Neuronal stem cell (in vitro differentiated cells): ENCODE data around the gene MAD1L1.

Experiments used
- DNase-seq: peaks from one replicate; pipeline ENCODE4 v3.0.0-alpha.2; 2013; ENCODE audit warnings: low spot score
- H2AFZ ChIP-seq: one replicate; pipeline ENCODE4 v1.6.1; 2013; ENCODE audit warnings: mild to moderate bottlenecking, low read length, inconsistent platforms
- H2AK5ac ChIP-seq: 2 replicates; pipeline ENCODE4 v1.6.1; 2013; ENCODE audit warnings: low read depth, mild to moderate bottlenecking, inconsistent platforms, low read length, moderate library complexity, mixed read lengths
- H2BK120ac ChIP-seq: 2 replicates; pipeline ENCODE4 v1.6.1; 2013; ENCODE audit warnings: low read depth, mild to moderate bottlenecking, inconsistent platforms, low read length, moderate library complexity, mixed read lengths
- H2BK12ac ChIP-seq: one replicate; pipeline ENCODE4 v1.6.1; 2013; ENCODE audit warnings: low read length, inconsistent platforms
- H2BK15ac ChIP-seq: 2 replicates; pipeline ENCODE4 v1.6.1; 2013; ENCODE audit warnings: mild to moderate bottlenecking, low read length, inconsistent platforms, mixed read lengths
- H2BK5ac ChIP-seq: one replicate; pipeline ENCODE4 v1.6.1; 2013; ENCODE audit warnings: inconsistent platforms, mild to moderate bottlenecking, low read length, moderate library complexity
- H3K14ac ChIP-seq: one replicate; pipeline ENCODE4 v1.6.1; 2013; ENCODE audit warnings: low read length, inconsistent platforms
- H3K18ac ChIP-seq: 2 replicates; pipeline ENCODE4 v1.6.1; 2013; ENCODE audit warnings: low read length, inconsistent platforms
- H3K23ac ChIP-seq: 2 replicates; pipeline ENCODE4 v1.6.1; 2013; ENCODE audit warnings: low read depth, mild to moderate bottlenecking, mixed read lengths, low read length, inconsistent platforms; ENCODE audit not compliant: poor library complexity
- H3K27ac ChIP-seq: replicated peaks from 3 replicates; pipeline ENCODE4 v1.5.1; 2013; ENCODE audit warnings: low read length, inconsistent platforms
- H3K27me3 ChIP-seq, 3 experiments: 2 replicates each; pipeline ENCODE4 v1.6.1; 2013; ENCODE audit warnings: low read length in 3 of 3, mild to moderate bottlenecking in 2 of 3, inconsistent platforms in 1 of 3, low read depth in 1 of 3, mixed read lengths in 1 of 3, moderate library complexity in 1 of 3; ENCODE audit not compliant: control insufficient read depth in 3 of 3, insufficient read depth in 3 of 3
- H3K36me3 ChIP-seq, 2 donors: replicated peaks in 1 of 2; 2 replicates each; pipeline ENCODE4 v1.6.1; 2013; ENCODE audit warnings: low read length in 2 of 2; ENCODE audit not compliant: control insufficient read depth in 2 of 2, insufficient read depth in 2 of 2
- H3K4ac ChIP-seq: 2 replicates; pipeline ENCODE4 v1.6.1; 2013; ENCODE audit warnings: inconsistent platforms, mild to moderate bottlenecking, low read length, moderate library complexity
- H3K4me1 ChIP-seq, 2 donors: 1 replicate in 1 of 2; 2 replicates in 1 of 2; pipeline ENCODE4 v1.6.1; 2013; ENCODE audit warnings: low read length in 2 of 2, low read depth in 1 of 2; ENCODE audit not compliant: control insufficient read depth in 2 of 2, insufficient read depth in 1 of 2
- H3K4me2 ChIP-seq: one replicate; pipeline ENCODE4 v1.6.1; 2013; ENCODE audit warnings: mild to moderate bottlenecking, low read length, inconsistent platforms; ENCODE audit not compliant: insufficient read depth, poor library complexity, severe bottlenecking
- H3K4me3 ChIP-seq, 2 donors: 2 replicates each; pipeline ENCODE4 v1.5.1; 2013; ENCODE audit warnings: low read length in 2 of 2, mild to moderate bottlenecking in 2 of 2, inconsistent platforms in 1 of 2, moderate library complexity in 1 of 2
- H3K79me1 ChIP-seq: one replicate; pipeline ENCODE4 v1.6.1; 2013; ENCODE audit warnings: low read depth, mild to moderate bottlenecking, inconsistent platforms, low read length, moderate library complexity
- H3K9ac ChIP-seq: one replicate; pipeline ENCODE4 v1.6.1; 2013; ENCODE audit warnings: mild to moderate bottlenecking, low read depth, low read length, inconsistent platforms; ENCODE audit not compliant: poor library complexity
- H3K9me3 ChIP-seq, 2 donors: replicated peaks in 1 of 2; 2 replicates each; pipeline versions ENCODE3 to v1.6.1; 2013; ENCODE audit warnings: low read length in 2 of 2, mild to moderate bottlenecking in 2 of 2, inconsistent platforms in 1 of 2, low read depth in 1 of 2, mixed read lengths in 1 of 2, moderate library complexity in 1 of 2; ENCODE audit not compliant: control insufficient read depth in 2 of 2, insufficient read depth in 1 of 2
- H4K8ac ChIP-seq: one replicate; pipeline ENCODE4 v1.6.1; 2013; ENCODE audit warnings: low read depth, mild to moderate bottlenecking, inconsistent platforms, low read length, moderate library complexity
- H4K91ac ChIP-seq: one replicate; pipeline ENCODE4 v1.6.1; 2013; ENCODE audit warnings: low read length, low read depth, mild to moderate bottlenecking, inconsistent platforms; ENCODE audit not compliant: poor library complexity
- WGBS, 2 donors: extraction: QIAGEN DNeasy Blood & Tissue Kit; methylation state at CpG; one replicate each; pipeline ENCODE4 v1.1.7; 2013; ENCODE audit warnings: missing lambda C conversion rate in 2 of 2, mixed read lengths in 1 of 2; ENCODE audit not compliant: insufficient read length in 2 of 2, insufficient replicate concordance in 1 of 2; ENCODE audit errors: extremely low coverage in 2 of 2; 5-methylcytosine and 5-hydroxymethylcytosine counted together

Gene MAD1L1

DNA sequence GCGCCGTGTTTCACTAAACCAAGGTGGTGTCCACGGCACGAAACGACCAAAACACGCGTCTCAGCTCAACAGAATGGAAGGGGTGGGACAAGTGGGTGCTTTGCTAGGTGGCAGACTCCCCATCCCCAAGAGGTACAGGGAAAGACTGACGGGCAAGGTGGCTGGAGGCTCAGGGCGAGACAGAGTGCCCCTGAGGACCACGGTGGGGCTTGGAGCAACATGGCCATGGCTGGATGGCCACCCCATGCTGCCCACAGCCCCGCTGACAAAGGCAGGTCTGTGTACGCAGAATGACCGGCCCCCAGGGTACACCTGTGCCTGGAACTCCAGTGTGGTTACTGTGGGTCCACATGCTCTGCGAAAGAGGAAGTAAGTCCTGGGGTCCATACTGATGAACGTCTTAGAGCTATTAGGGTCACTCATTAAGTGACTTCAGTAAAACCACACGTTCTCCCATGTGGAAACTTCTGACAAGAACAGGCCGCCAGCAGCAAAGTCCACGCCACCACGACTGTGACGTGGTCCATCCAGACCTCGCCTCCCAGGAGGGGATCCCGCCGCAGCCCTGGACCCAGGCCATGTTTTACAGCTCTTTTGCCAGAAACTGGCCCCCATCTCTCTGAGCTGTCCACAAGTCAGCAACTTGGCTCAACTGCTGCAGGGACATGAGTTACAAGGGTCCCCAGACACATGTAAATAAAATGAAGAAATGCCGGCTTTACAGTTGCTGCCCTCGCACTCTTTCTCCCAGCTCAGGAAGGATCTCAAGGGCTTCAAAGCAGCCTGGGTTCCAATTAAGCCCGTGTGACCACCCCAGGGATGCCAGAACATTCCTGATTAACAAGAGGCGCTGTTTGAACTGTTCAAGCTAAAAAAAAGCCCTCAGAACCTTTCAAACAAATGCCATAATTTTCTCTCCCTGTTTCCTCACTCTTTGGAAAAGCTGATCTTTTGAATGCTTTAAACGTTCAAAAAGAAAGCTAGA lies 66.8 kb downstream of the MAD1L1 start:
- Histone ChIP-seq H3K27me3 (no peaks in the 10 kb centered on the region), H2BK120ac (peak overlapping the region; percentile 61), H2BK5ac (no peak overlapping the region), H4K91ac (peak overlapping the region; percentile 30), H4K8ac (no peak overlapping the region), H3K14ac (peak overlapping the region; percentile 71), H3K4ac (no peak overlapping the region), H2AK5ac (peak overlapping the region; percentile 70), H3K4me2 (no peak overlapping the region), H3K23ac (peak overlapping the region; percentile 80), H3K9me3 (peaks cover 2 to 3% of the 10 kb centered on the region in 2 donors), H3K18ac (peak overlapping the region; percentile 76), H3K9ac (peak overlapping the region; percentile 44), H2BK15ac (no peak overlapping the region), H3K27ac (no peak overlapping the region), H3K4me1 (peaks cover 12 to 16% of the 10 kb centered on the region in 2 donors), H2AFZ (no peak overlapping the region), H3K79me1 (peaks cover 7% of the 10 kb centered on the region), H3K4me3 (peak overlapping the region in 1 of 2 donors; percentile 0), H3K36me3 (peaks cover 11 to 19% of the 10 kb centered on the region in 2 donors), H2BK12ac (peak overlapping the region; percentile 14)
- no peak for DNase-seq
- no CpG with 5 or more reads among the region's 28 CpGs for WGBS, 2 donors

DNA sequence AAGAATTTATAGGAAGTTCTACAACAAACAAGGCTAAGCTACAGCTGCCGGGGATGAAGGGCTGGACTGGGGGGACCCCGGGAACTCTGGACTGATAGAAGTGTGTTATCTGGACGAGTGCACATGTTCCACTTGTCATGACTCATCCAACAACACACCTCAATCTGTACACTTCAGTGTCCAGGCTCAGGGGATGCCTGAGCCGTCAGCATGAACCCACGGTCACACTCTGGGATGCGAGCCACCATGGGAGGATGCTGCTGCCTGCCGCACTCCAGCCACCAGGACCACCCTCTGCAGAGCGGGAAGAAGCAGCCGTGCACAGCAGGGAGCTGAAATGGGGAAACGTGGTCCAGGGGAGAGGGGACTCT lies 67.5 kb downstream of the MAD1L1 start:
- H4K8ac ChIP-seq = no peak overlapping the region
- peak overlapping the region; percentile 71 for H3K14ac ChIP-seq
- H3K36me3 ChIP-seq = peaks cover 7 to 19% of the 10 kb centered on the region in 2 donors
- H2BK15ac ChIP-seq = no peak overlapping the region
- no peak overlapping the region for H3K4ac ChIP-seq
- peak overlapping the region; percentile 30 for H4K91ac ChIP-seq
- peaks cover 2 to 3% of the 10 kb centered on the region in 2 donors for H3K9me3 ChIP-seq
- peak overlapping the region; percentile 74 for H3K9ac ChIP-seq
- no peak for DNase-seq
- peaks cover 7% of the 10 kb centered on the region for H3K79me1 ChIP-seq
- no CpG with 5 or more reads among the region's 10 CpGs for WGBS, 2 donors
- peak overlapping the region; percentile 70 for H2AK5ac ChIP-seq
- no peak overlapping the region for H3K4me2 ChIP-seq
- no peak overlapping the region for H3K27ac ChIP-seq
- peak overlapping the region; percentile 61 for H2BK120ac ChIP-seq
- peaks cover 11 to 12% of the 10 kb centered on the region in 2 donors for H3K4me1 ChIP-seq
- H2BK5ac ChIP-seq = no peak overlapping the region
- peak overlapping the region in 1 of 2 donors; percentile 0 for H3K4me3 ChIP-seq
- H3K27me3 ChIP-seq = no peaks in the 10 kb centered on the region
- H3K18ac ChIP-seq = peak overlapping the region; percentile 76
- no peak overlapping the region for H2AFZ ChIP-seq
- peak overlapping the region; percentile 80 for H3K23ac ChIP-seq
- no peak overlapping the region for H2BK12ac ChIP-seq

DNA sequence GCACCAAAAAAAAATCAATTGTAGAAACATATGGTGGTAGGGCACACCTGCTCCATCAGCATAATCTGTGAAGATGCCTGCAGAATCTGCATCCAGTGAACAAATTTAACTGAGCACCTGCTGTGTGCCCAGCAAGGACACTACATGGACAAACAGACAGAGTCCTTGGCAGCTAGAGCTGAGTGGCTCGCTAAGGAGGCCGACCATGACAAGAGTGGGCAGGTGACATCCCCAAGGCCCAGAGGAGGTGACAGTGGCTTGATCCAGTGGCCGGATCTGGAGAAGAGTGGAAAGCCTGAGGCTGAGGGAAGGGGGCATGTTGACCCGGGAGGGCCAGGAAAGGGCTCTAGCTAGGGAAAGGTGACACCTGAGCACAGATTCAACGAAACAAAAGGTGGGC lies 68.1 kb downstream of the MAD1L1 start:
- Histone ChIP-seq H2AK5ac (no peak overlapping the region), H2BK5ac (no peak overlapping the region), H3K14ac (no peak overlapping the region), H3K9ac (no peak overlapping the region), H2BK15ac (no peak overlapping the region), H3K18ac (no peak overlapping the region), H3K27me3 (no peaks in the 10 kb centered on the region), H3K23ac (no peak overlapping the region), H3K36me3 (peaks cover 7 to 19% of the 10 kb centered on the region in 2 donors), H4K8ac (no peak overlapping the region), H4K91ac (no peak overlapping the region), H3K79me1 (peaks cover 7% of the 10 kb centered on the region), H3K27ac (no peak overlapping the region), H3K4me3 (no peak overlapping the region), H2BK120ac (no peak overlapping the region), H2BK12ac (no peak overlapping the region), H3K9me3 (peaks cover 2 to 3% of the 10 kb centered on the region in 2 donors), H3K4me2 (no peak overlapping the region), H3K4ac (no peak overlapping the region), H3K4me1 (peaks cover 6 to 8% of the 10 kb centered on the region in 2 donors), H2AFZ (no peak overlapping the region)
- DNase-seq = no peak
- no CpG with 5 or more reads among the region's 5 CpGs for WGBS, 2 donors
